ENCODE data around the gene PDGFRB.

Gene PDGFRB

DNA sequence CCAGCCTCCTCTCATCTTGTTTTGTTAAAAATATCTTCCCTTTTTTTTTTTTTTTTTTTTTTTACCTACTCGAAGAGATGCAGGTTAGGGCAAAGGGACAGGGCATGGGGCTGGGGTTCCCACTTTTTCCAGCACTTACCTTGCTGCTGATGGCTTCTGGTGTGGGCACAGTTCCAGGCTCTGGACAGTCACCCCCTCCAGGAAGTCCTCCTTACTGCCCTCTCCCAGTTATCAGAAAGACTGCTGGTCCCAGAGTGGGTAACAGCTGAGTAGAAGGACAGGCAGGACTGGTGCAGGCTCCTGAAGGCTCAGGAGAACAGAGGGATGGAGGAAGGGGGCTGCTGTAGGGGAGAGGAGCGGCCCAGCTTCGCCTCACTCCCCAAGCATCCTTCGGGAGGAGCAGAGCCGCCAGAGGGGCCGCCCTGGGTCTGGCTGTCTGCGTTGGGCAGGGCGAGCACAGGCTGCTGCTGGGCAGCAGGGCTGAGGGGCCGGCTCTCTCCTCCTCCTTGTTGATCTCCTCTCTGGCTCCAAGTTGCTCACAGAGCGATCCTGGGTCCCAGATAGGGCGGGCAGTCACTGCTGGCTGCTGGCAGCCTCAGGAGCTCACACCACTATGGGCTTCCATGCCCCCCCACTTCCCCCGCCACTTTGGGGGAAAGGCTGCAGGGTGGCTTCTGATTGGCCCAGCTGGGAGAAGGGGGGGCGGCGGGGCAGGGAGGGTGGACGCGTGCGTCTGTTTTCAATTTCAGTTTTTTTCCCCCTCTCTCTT, at the start of gene PDGFRB:
TSS of gene PDGFRB (minus strand) at position 588 of the 769 bp plus-strand sequence. CDS start 18,798 bp downstream, outside the sequence.
- no peak for DNase-seq

DNA sequence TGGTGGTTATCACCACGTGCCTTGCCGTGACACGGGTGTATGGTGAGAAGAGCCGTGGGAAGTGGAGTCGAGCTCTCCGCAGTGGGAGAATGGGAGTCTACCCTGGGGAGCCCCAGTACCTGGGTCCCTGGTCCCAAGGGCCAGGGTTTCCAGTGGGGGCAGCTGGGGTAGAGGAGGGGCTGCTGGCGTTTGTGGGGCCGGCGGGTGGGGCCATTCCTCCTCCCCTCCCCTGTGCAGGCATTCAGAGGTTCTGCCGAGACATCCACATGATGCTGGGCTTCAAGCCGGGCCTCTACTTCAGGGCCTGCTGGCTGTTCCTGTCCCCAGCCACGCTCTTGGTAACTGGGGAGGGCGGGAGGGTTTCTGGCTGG, 48.9 kb upstream of the PDGFRB start:
- DNase-seq: no peak

DNA sequence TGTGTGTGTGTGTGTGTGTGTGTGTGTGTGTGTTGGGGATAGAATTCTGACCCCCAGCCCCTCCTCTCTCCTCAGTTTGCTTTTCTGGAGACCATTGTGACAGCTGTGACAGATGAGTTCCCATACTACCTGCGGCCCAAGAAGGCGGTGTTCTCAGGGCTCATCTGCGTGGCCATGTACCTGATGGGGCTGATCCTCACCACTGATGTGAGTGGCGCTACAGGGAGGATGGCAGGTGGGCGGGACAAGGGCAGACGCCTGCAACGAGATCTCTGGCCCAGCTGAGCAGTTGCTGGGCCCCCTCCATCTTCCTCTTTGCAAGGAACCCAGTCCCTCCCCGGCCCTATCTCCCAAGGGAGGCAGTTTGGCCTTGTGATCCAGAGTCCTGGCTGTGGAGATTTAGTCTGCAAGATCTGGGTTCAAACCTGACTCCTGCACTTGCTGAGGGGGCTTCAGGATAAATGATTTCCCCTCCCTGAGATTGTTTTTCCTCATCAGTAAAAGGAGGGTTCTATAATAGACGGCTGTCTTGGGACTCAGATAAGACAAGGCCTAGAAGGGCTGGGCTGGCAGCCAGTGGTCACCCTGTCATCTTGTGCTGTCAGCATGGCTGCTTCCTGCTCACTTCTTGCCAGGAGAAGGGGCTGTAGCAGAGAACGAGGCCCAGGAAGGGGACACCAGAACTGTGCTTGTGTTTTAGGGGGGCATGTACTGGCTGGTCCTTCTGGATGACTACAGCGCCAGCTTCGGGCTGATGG, 48.4 kb upstream of the PDGFRB start:
- DNase-seq: no peak

DNA sequence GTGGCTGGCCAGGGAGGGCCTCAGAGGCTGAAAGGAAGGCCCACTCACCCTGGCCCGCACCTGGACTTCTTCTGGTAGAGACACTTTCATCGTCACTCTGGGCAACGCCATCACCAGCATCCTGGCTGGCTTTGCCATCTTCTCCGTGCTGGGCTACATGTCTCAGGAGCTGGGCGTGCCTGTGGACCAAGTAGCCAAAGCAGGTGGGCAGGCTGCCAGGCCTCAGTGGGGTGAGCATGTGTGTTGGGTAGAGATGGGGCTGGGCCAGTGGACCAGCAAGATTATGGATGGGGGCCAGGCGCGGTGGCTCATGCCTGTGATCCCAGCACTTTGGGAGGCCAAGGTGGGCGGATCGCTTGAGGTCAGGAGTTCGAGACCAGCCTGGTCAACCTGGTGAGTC, 46.9 kb upstream of the PDGFRB start:
- no peak for DNase-seq

DNA sequence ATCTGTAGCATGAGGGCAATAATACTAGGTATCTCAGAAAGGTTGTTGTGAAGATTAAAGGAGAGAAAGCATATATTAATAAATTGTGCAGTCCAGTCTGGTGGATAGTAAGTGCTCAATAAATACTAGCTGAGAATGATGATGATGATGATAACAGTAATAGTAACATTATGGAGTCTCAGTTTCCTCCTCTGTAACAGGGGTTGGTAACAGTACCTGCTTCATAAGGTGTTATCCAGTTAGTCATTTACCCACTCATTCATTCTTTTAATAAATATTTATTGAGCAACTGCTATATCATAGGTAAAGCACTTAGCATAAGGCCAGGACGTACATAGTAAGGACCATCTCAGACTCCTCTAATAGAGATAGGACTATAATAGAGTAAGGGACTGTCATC, 41.8 kb upstream of the PDGFRB start:
- no peak for DNase-seq

DNA sequence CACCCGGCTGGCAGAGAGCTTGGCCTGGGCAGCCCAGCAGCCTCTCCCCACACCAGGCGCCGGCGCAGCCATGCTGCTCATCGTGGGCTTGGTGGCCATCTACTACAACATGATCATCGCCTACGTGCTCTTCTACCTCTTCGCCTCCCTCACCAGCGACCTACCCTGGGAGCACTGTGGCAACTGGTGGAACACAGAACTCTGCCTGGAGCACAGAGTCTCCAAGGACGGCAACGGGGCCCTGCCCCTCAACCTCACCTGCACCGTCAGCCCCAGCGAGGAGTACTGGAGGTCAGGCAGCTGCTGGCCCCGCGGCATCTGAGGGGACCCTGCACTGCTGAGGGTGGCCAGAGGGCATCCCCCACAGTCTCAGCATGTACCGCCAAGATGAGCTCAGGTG, 41.3 kb upstream of the PDGFRB start:
- DNase-seq: no peak

DNA sequence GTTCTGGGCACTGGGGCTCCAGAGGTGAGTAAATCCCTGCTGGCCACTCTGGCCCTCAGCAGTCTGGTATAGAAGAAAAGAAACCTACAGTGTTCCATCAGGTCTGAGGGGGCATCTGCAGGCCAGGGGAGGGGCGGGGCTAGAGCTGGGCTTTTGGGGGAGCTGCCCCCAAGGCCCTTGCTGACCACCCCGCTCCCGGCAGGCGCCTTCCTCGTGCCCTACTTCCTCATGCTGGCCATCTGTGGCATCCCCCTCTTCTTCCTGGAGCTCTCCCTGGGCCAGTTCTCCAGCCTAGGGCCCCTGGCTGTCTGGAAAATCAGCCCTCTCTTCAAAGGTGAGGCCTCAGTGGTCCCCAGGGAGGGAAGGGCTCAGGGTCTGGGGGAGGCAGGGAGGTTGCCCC, 40.9 kb upstream of the PDGFRB start:
- no peak for DNase-seq

DNA sequence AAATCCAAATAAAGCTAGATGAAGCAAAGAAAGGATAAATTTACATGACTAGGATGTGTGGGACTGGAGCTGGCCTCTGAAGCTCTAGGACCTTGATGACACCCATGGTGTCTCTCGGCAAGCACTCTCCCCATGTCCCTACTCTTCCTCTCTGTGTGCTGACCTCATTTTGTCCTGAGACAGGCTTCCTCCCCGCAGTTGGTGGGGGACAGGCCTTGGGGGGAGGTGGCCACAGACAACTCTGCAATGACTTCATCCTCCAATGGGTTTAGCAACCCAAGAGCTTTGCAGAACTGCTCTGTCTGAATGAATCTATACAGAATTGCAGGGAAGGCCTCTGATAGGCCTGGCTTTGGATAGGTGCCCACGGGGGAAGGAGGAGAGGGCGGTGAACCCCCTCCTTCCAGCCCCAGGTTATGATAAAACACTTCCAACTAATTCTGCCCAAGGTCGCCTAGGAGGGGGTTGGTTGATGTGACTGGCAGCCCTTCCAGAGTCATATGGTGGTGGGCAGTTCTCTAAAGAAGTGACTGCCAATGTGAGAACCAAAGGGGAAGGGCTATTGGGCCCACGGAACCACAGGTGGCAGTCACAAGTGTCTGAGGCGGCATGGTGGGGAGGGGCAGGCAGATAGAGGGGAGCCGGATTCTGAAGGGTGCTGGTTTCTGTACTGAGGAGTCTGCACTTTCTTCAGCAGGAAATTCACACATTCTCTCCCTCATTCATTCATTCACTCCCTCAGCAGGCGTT, 40.3 kb upstream of the PDGFRB start:
- no peak for DNase-seq

DNA sequence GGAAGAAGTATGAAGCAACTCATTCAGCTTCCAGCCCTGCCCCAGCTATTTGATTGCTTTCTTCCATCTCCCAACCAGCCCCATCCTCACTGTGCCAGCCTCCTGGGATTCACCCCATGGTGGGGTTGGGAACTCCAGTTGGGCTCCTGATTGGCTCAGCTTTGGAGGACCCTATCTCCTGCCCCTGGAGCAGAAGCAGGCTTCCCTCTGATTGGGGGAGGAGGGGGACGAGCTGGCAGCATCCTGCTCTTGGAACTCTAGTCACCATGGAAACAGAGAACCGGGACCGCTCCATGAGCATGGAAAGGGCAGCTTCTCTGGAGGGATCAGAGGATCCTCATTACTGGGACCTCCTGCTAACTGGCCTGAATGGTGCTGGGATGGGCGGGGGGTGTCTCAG, 36.8 kb upstream of the PDGFRB start:
- no peak for DNase-seq

DNA sequence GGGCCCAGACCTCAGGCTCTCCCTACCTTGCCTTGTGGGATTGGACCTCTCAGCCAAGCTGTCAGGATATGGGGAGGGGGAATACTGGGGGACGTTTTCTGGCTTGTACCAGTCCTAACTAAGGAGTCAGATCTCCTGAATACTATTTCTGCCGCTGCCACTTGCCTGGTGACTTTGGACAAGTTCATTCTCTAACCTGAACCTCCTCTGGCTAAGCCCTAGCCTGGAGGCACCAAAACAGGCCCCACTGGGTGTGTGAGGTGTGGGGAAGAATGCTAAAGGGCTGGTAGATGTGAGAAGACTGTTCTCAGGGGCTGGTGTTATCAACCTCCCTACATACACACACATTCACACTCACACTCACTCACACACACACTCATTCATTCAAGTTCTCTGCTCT, 35.3 kb upstream of the PDGFRB start:
- no peak for DNase-seq

DNA sequence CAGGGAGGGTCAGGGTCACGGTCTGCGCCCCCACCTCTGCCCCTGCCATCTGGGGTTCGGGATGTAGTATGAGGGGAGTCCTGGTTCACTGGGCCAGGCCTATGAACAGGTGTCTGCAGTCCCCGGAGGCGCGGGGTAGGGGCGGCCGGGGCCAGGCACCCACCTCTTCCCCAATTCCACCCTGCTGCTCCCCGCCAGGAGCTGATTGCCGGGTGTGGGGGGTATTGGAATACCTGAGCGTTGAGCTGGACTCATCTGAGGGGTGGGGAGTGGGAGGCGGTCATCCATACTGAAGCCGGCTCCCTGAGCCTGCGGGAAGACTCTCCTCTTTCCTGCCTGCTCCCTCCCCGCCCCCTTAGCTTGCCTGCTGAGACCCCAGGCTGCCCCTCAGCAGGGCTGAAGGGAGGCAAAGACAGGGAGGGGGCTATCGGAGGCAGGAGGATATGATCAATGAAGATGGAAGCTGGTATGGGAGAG, 34.9 kb upstream of the PDGFRB start:
- no peak for DNase-seq

DNA sequence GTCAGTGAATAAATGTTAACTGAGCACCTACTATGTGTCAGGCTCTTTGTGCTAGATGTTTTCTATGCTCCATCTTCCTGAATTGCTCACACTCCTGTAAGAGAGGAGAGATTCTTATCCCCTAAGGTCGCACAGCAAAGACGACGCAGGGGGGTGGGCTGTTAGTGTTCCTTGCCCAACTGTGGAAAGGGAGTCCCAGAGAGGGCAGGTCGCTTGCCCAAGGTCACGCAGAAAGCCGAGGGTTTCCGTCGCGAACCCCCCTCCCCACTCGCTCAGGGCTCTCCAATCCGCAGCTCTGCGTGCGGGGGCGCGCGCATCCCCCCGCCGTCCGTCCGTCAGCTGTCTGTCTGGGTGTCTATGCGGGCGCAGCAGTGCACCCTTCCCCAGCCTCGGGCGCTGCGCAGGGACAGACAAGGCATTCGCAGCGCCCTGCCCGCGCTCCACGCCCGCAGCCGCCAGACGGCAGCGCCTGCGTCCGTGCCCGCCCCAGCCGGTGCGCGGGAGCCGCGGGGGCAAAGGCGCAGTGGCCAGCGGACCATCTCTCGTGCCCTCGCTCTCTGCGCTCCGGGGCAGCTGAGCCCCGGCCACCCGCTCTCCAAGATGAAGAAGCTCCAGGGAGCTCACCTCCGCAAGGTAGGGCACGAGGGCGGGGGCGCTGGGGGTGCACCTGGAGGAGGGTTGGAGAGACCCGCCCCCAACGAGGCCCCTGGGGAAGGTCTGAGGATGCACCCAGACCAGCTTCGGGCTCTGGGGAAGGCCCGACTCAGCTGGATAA, 34.3 kb upstream of the PDGFRB start, which contains the start of gene SLC6A7:
TSS of gene SLC6A7 (plus strand) at position 335 of the 775 bp plus-strand sequence. CDS start at position 601, 266 bp downstream.
- no peak for DNase-seq

DNA sequence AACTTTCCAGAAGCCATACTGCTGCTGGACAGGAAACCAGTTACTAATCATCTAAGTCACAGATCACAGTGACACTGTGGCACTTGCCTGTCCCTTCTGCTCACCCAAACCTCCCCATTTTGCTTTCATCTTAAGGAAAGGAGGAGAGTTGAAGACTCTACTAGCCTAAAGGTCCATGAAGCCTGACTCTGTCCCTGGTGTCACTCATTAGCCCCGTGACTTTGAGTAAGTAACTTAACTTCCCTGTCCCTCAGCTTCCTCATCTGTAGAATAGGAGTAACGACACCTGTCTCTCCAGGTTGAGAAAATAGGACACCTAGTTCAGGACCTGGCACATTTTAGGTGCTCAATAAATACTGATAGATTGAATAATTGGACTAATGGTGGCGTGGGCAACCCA, 33.7 kb upstream of the PDGFRB start:
- no peak for DNase-seq

DNA sequence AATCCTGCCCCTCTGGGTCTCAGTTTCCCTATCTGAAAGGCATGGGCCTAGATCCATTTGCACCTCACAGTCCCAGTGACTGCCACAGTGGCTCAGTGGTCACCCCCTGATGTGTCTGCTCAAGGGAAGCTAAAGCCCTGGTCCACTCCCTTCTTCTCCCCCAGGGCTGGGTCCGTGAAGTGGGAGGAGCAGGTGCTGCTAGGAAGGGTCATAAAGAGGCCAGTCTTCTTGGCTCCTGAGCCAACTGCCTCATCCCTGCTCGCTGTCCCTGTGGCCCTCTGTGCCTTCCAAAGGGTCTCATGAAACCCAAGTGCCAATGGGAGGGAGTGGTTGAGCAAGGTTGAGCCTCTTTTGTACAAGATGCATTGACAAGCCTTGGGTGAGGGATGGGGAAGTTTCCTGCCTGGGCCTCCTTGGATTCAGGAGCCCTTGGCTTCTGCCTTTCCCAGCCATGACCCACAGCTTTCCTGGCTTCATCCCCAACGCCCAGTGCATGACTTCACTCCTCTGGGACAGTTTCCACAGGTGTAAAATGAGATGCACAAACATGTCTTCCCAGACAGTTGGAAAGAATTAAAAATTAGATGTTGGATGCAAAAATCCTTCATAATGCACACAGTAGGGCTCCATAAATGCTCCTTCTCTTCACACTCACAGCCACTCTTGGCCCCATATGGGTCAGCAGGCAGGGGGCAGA, 32.6 kb upstream of the PDGFRB start:
- DNase-seq: no peak

DNA sequence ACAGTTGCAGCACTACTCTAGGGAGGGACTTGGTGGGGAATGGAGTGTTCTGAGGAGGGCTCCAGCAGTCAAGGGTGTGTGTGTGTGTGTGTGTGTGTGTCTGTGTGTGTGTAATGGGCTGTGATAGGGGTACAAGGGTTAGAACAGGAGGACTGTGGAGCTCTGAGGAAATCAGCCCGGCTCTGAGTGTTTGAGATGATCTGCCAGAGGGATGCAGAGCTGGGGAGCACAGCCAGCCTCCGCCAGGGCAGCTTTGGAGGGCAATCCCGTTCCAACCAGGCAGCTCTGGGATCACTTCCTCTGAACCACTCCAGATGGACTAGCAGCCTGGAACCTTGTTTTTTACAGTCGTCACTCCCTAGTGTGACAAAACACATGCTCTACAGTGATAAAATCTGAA, 31.3 kb upstream of the PDGFRB start:
- no peak for DNase-seq

DNA sequence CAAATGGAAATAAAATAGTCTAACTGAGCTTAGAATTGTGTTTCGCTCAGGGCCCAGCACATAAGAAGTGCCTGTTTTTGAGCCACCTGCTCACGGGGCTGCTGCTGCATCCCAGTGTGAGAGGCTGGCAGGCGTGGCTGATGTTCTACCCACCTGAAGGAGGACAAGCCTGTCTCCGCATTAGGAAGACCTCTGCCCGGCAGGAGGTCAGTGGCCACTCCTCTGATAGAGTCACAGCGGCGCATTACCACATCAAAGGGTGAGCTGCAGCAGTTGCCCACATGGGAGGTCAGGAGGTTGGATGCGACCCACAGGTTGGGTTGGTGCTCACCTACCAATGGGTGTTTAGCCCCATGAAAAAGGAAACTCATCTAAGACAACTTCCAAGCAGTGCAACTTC, 30.5 kb upstream of the PDGFRB start:
- DNase-seq: no peak

DNA sequence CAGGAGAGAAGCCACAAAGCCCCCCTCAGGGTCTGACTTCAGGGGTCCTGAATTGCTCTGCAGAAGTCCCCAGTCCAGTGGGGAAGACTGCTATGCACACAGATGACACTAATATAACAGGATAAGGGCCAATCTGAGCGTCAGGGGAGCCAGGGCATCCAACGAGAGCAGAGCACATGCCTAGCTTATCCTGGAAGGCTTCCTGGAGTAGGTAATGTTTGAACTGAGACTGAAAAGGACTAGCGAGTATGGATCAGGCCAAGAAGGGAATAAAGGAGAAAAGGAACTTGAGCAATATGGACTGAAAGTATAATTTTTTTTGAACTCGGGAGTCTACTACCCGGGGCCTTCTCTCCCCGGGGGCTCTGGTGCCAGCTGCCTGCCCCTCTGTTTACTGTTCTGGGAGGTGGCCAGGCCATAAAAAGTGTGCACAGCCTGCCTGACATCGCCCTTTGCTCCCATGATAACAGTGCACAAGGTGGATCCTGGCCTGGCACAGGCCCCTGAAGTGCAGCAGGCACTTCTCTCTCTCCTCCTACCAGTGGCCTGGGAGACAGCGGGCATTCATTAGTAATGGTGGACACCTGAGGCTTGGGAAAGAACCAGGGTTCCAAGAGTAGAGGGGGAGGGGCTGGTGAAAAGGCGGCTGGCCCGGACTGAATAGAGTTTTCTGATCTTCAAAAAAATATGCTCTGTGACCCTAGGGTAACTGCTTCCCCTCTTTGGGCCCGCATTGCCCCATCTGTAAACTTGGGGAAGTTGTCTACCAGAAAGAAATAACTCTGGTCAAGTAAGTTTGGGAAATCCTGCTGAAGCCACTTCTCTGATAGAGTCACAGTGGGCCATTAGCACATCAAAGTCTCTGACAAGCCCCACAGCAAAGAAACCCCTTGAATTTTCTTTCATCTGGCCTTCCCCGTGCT, 29.6 kb upstream of the PDGFRB start:
- no peak for DNase-seq

DNA sequence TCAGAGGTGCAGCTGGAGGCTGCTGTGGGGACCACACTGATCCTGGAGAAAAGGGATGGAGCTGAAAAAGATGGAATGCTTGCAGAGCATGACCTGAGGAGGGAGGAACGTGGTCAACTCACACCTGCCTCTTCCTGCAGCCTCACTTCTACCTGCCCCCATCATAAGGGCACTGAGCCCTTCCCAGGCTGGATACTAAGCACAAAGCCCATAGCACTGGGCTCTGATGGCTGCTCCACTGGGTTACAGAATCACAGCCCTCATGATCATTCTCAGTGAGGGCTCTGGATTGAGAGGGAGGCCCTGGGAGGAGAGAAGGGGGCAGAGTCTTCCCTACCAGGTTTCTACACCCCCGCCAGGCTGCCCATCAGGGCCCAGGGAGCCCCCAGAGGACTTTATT, 28.4 kb upstream of the PDGFRB start:
- no peak for DNase-seq

DNA sequence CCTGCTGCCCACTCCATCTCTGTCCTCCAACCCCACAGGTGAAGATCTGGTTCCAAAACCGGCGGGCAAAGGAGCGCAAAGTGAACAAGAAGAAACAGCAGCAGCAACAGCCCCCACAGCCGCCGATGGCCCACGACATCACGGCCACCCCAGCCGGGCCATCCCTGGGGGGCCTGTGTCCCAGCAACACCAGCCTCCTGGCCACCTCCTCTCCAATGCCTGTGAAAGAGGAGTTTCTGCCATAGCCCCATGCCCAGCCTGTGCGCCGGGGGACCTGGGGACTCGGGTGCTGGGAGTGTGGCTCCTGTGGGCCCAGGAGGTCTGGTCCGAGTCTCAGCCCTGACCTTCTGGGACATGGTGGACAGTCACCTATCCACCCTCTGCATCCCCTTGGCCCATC, 27.8 kb upstream of the PDGFRB start:
- DNase-seq: no peak

DNA sequence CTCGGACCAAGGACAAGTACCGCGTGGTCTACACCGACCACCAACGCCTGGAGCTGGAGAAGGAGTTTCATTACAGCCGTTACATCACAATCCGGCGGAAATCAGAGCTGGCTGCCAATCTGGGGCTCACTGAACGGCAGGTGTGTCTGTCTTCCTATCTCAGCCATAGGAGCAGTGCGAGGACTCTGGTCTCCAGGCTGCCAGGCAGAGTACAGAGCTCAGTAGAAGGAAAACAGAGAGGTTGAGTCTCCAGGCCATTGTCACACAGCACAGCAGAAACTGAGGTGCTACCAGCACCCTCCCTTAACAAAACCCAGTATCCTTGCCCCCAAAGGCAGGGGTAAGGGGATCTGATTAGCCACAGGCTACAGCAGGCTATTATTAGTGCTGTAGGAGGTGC, 27.1 kb upstream of the PDGFRB start:
- DNase-seq: no peak
